NCI-H774 (cell line): ENCODE data around the gene C8A.

Experiments
- DNase-seq: peaks from one replicate; lab custom pipeline; 2025; lab: John Stamatoyannopoulos, UW

C8A gene

DNA sequence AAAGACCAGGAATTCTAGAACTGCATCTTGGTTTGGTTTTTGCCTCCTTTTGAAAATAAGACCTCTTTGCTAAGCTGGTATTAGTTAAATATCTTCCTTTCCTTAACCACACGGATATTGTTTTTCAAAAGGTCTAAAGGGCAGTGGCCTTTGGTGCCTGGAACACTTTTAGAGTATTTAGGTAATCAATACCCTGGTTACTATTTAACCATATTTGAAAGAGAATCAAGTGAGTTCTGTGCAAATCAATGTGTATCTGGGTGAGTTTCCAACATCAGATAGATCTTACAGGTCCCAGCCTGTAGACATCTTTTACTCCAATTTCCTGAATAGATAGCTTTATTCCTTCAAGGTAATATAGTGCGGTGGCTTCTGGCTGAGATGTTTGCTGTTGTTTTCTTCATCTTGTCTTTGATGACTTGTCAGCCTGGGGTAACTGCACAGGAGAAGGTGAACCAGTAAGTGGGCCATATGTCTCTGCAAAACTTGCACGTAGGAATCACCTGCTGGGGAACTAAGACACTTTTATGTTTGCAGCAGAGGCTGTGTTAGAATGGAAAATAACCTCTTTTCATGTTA, at the start of gene C8A:
Gene C8A, plus strand, starts transcription at position 277 of the 579 bp plus-strand sequence. Its CDS starts 105 bp downstream, at position 382.
- no peak for DNase-seq

DNA sequence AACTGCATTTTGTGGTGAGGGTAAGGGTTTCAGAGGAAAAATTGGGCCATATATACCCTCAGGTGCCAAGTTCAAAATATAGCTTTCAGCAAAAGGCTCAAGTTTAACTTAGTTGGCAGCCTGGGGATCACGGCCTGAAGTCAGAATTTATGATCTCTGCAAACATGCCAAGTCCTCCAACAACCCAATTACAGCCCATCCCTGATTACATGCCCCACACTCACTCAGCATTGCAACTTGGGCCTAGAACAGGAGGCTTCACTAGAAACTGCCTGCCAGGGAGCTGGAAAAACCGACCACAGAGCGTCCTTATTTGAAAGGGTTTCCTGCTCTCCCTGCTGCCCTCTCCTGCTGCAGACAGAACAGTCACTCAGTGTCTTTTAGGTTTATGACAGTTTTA, 47.8 kb upstream of the C8A start:
- DNase-seq: no peak

DNA sequence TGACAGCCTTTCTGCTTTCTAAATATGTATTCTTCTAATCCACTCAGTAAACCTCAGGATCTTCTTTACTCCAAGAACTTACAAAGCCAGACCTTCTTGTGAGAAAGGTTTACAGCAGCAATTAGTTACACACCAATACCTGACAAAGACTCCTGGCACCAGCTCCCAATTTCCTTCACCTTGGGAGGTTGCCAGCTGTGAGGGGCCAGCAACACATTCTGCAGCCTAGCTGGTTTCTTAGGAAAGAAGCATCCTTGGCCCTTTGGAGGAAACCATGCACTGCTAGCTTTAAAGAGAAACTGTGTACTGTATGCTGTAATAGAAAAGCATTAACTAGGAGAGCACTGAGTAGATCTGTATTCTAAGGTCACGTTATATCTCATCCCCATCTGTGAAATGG, 46.2 kb upstream of the C8A start:
- no peak for DNase-seq

DNA sequence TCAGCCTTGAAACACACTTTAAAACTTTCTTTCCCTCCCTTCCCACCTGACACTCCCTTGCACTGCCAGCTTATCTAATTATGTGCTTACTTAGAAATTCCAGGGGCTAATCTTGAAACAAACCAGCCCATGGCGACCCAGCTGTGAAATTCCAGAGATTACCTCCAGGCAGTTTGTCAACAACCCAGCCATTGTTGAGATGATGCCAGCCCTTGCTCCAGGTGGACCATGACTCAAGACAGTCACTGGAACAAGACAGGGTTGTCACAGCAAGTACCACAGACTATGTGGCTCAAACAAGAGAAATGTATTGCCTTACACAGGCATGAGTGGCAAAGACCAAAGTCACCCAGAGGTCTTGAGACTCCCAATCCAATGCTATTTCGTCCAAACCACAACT, 43.3 kb upstream of the C8A start:
- no peak for DNase-seq

DNA sequence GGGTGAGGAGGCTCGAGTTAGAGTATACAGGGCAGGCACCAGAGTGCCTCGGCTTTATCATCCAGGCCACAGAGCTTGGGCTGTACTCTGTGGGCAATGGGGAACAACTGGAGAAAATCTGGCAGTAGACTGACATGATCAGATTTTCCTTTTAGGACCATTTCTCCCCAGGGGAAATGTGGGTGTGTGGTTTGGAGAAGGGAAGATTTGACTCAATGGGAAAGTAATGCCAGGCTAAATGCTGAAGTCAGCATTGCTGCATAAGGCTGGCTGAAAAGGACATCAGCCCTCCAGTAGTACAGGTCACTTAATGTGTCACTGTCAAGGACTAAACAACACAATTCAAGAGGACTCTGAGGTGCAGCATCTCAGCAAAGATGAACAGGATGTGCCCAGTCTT, 40.4 kb upstream of the C8A start:
- no peak for DNase-seq

DNA sequence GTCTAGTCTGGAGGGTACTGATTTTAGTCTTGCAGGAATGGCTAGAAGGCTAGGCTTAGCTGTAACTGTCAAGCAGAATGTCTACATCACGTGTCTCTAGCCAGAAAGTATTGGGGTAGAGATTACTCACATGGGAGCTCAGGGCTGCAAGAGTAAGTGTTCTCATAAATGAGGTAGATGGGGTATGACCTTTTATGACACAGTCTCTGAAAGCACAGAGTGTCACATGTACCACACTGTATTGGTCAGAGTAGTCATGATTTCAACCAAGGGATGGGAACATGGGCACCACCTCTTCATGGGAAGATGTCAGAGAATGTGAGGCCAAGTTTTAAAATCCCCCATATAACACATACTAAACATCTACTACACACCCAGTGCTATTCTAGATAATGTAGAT, 38.3 kb upstream of the C8A start:
- DNase-seq: no peak

DNA sequence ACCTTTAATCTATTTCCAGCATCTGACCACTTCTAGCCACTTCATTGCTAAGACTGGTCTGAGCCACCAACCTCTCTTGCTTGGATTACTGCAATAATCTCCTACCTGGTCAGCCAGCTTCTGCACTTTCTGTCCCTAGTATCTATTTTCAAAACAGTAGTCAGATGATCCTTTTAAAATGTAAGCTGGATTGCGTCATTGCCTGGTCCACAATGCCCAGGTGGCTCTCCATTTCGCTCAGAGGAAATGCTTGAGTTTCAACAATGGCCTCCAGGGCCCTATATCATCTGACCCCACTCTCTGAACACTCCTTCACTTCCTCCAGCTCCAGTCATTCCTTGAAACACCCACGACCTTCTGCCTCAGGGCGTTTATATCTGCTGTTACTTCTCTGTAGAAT, 37.7 kb upstream of the C8A start:
- no peak for DNase-seq

DNA sequence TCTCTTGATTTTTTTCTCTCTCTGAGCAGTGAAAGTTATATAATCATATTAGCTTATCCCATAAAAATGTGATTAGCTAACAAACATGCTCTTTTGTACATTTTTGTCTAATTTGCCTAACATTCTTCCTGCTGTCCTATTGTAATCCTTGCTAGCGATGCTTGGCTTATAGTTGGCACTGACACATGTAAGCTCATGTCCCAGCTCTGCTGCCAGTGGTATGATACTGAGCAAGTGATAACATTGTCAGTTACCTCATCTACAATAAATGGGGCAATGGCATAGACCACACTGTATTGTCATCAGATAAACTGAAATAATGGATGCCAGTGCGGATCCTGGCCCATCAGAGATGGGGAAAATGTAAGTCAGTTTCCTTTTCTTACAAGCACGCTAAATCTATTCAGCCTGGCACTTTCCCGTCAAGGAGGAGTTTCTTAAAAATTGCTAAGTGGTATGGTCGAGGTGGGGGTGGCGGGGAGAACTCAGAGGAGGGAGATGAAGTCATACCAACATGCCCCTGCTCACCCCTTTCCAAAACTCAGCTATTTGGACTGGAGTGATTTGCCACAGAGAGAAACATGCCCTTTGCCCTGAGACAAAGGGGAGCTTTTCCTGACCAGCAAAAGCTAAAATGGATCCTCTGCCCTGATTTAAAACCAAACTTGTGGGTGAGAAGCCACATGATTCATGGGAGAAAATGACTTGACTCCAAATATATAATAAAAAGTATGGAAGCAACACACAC, 36.7 kb upstream of the C8A start:
- DNase-seq: no peak

DNA sequence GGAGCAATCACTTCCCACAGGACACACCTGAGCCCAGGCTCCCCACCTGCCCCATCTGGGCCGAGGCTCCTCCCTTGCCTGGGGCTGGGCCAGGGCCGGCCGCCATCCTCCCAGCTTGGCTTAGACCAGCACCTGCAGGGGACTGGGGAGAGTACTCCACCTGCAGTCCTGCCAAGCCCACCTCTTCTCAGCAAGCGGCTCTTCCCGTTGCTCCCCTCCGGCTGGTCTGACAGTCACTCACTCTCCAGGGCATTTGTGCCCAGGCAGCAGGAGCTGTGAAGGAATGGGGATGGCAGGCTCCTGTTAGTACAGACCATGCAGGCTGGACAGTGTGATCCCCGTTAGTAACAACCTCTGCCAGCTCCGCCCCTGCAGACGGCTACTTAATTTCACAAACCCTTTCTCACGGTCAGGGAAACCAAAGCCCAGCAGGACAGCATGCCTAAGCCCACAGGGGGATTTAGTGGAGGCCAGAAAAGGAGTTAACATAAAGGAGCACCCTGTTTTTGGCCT, 35.2 kb upstream of the C8A start, which contains the start of gene FYB2:
Gene FYB2, minus strand, starts transcription at position 18 of the 513 bp plus-strand sequence. CDS start 114 bp downstream, outside the sequence.
- DNase-seq: no peak

DNA sequence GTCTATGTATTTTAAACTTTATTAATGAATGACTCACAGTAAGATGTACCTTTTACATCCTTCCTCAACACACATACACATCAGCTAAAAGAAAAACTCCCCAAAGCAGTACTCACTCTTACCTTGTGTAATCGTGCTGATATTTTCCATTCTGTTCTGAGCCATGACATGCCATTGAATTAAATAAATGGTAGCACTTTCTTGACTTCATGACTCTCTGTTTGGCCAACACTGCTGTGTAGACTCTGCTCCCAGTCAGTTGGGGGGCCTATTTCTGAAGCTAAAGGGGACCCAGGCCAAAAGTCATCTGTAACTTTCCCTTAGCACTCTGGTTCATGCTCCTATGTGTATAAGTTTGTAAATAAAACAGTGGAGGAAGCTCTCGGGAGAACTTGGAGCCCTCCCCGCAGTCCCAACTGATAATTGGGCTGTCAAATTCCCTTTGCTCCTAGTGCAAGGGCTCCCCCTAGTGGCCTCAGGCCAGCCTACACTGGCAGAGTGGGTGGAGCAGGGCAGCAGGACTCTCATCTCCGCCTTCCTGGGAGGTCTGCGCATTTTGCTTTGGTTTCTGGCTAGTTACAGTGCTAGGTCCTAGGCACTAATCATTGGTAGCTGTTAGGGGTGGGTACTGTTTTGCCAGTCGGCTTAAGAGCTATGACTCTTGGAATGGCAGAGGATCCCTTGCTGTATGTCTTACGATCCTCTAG, 33.7 kb upstream of the C8A start:
- peak; percentile 69 for DNase-seq

DNA sequence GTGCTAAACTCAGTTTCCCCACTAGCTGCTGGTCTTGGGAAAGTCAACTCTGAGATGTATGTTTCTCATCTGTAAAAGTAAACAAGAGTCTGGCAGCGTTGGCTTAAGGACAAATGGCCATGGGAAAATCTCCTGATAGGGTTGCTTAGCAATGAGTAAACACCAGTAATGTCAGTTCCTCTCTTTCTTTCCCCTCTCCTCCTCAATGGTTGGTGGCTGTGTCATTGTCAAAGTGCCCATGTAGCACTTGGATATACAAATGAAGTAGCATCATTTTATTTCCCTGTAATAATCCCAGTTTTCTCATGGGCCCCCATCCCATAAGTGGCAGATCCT, 33.2 kb upstream of the C8A start:
- no peak for DNase-seq

DNA sequence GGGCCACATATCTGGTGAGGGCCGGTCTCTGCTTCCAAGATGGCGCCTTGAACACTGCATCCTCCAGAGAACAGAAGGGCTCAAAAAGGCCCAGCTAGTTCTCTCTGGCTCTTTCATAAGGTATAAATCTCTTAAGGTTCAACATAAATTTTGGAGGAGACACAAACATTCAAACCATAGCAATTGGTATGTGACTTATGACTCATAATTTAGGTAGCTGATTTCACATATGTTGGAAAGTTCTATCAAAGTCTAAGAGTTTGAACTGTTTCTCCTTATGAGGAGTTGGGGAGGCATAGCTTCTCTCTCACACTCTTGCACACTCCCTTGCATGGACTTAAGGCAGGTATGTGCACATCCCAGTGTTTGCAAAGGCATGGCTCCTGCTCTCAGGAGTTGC, 30.3 kb upstream of the C8A start:
- DNase-seq: no peak

DNA sequence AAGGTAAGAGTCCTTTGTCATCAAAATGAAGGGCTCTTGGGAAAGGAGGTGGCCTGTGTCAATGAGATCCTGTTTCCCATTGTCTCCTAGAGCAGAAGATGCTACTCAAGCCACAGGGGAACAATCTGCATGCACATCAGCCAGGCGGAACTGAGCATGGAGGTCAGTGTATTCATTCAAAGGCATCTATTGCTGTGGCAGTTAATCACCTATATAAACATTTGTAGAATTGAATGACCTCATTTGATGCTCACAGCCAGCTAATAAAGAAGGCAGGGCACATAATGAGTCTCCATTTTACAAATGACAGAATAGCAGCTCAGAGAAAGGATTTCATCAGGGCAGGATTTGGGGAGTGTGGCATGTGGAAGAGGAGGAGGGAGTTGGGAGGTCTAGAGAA, 29.7 kb upstream of the C8A start:
- peak; percentile 51 for DNase-seq

DNA sequence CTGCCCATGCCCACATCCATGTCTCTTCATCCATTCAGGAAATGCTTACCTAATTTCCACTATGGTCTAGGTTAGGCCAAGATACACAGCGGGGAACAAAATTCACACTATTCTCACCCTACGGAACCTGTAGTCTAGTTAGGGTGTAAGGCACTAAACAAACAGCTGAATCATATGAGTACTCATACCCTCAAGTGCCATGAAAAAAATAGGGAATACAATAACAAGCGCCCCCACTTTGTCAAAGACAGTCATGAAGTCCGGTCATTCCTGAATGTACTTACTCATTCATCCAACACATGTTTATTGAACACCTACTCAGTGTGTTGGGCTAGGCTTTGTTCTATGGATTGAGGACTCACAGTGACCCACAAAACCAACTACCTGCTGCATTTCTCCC, 29.2 kb upstream of the C8A start:
- no peak for DNase-seq

DNA sequence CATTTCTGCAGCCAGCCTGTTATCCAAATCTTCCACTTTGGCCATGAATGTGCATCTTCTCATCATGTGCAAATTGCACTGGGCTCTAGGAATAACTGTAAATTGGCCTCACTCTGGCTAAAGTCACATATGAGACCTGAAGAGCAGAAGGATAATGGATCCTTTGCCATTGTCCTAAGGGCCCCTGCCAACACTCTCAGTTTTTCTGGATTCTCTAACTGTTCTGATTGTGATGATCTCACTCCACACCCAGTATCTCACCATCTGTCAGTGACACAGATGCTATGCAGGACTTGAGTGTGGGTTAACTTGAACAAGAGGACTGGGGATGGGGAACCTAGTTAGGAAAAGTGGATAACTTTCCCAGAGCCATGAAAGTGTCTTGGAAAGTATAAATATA, 26.9 kb upstream of the C8A start:
- no peak for DNase-seq

DNA sequence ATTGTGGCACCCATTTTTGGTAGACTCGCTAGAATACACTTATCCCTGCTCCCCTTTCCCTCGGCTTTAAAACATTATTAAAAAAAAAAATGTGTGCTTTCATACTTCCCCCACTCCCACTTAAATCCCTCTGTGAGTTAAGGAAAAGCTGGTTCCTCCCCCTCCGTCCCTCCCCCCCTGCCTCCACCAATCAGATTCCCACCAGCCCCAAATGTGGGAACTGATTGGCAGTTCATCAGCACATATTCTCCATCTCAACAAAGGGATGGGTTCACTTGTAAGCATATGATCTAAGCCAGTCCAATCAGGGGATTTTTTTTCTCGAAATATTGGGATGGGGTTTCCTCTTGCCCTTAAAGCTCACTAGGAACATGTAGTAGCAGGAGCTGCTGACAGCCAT, 24.5 kb upstream of the C8A start:
- DNase-seq: no peak

DNA sequence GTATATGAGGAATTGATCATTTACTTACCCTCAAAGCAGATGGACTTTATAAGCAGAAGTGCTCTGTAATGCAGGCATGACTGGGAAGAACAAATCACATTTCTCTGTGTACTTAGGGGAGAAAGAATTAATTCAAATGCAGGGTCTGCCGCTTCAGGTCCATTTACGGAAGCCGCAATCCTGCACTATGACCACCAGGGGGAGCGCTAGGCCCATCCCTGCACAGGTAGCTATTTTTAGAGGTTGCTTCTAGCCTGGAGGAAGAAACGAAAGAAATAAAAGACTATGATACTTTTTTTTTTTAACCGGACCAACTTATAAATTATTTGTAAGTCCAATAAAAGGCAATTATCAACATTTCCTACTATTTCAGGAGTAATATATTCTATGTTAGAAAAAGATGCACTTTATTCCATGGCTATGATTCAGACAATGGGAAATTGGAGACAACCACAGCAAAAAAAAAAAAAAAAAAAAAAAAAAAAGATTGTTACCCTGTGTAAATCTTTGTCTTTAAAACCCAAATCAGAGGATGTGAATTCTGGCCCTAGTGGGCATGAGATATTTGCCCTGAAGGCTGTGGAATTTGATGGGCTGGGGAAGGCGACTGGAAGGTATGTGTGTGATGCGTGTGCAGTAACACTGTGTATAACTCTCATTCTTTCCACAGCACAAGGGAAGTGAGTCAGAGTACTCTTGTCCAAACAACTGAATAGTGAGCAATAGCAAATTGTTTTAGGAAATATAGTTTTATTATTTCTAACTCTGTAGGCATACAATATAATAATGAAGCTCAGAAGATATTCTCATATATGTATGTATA, 22.5 kb upstream of the C8A start:
- DNase-seq: peak; percentile 57

DNA sequence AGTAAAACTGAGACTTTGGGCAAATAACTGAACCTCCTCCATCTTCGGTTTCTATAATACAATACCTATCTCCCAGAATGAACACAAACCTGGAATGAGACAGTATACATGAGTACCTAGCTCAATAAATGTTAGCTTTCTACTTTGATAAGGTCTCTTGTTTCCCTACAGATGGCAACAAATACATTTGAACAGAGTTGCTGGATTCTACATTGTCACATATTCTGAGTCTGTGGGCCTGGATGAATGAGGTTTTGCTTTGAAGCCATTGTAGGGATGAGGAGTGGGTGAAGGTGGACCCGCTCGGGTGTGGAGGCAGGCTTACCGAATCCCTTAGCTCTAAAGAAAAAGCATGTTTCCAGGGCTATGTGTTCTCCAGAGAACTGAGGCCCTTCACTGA, 21.5 kb upstream of the C8A start:
- no peak for DNase-seq

DNA sequence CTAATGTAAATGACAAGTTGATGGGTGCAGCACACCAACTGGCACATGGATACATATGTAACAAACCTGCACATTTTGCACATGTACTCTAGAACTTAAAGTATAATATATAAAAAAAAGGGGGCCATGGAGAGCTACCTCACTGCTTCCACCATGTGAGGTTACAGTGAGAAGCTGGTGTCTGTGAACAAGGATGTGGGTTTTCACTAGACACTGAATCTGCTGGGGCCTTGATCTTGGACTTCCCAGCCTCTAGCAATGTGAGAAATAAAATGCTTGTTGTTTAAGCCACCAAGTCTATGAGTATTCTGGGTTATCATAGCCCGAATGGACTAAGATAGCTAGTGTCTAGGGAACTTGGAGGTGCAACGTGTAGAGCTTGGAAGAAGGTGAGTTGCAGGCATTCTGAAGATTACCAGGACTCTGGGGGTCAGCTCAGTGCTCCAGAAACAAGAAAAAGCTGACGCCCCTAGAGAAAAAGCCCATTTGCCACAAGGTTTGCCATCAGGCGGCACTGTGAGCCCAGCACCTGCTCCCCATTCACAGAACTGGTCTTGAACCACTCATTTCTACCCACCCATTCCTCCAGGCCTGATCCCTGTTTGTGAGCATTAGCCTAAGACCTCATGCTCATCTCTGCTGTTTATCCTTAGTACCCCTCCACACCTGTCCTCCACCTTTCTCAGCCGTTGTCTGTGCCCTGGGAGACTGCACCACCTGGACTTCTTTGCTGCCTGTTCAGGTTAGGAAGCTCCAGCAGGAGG, 20.3 kb upstream of the C8A start:
- no peak for DNase-seq

DNA sequence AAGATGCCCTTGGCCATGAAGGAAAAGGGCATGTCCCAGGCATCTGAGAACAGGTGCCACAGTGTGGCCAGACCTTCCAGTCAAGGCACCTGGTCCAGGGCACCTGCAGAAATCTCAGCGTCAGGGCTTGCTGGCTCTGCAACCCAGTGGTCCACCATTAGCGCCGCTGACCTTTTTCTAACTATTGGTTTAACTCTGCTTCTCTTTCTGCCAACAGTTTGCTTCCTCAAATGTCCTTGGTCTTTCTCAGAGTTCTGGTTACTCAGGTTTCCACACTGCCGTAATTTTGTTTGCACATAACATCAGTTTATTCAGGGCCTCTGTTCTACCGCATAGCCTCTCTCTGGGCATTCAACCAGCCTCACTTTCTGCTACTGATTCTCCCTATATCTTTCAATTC, 18.9 kb upstream of the C8A start:
- DNase-seq: no peak

DNA sequence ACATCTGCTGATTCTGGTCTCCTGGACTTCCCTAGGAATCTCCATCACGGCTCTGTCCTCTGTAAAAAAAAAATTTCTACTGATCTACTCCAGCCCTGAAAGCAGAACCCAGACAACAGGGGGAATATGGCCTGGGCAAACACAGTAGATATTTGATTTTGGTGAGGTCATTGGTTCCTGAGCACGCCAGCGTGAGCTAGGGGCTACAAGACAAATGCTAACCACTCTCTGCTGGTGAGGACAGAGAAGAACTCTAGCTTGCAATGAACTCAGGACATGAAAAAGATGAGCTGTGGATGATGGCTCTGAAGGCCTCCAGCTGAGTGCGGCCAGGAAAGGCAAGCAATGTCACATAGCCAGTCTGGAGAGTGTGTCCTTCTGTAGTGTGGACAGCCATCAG, 18.2 kb upstream of the C8A start:
- no peak for DNase-seq
